Measurements from ENCODE around the gene GPATCH8. TPM values are rescaled to one million over a fixed set of nuclear protein-coding genes. Genes with fewer than 3 reads are reported as not detected.

Gene GPATCH8
- total and polyA plus RNA-seq, 2 of the 8 experiments (the other 6 are each of a cell fraction or from before 2014, with no cell fraction given), result 20.5 to 58.1 TPM

DNA sequence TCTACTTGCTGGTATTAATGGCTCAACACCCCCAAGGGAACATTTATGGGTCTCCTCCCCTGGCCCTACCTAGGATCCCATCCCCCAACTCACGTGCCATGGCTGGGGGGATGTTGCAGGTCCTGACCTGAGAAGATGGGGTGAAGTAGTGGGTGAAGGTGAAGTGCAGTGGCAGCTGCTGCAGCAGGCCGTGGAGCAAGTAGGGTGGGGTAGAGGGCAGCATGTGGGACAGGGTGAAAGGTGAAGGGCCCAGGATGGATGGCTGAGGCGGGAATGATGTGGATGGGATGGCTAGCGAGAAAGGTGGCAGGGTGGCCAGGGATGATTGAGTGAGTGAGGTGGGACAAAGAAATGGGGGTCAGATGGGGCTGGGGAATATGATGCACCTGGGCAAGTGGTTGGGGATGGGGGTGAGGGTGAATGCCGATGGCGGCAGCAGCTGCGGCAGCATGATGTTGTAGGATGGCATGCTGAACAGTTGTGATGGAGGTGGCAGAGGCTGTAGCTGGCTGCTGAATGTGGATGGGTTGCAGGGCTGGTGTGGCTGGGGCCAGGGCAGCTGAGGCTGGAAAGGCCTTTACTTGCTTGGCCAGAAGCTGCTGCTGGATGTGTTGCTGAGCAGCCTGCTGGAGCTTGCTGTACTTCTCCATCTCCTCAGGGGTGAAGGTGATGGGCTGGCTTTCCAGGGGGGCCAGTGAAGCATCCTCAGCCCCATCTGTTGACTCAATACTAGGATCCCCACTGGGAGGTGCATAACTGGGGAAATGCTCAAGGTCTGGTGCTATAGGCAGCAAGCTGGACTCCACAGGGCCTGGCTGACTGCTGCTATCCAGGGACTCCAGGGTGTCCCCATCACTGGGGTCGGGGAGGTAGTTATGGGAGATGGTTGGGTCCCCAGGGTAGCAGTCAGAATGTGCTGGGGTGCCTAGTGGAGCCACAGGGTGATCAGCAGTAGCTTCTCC is 105.4 kb downstream of the GPATCH8 start:
- H3K27ac ChIP-seq (ENCODE audit: low read depth, low read length), result no peak overlapping the region
- POLR2A ChIA-PET (ENCODE audit: partially characterized antibody), result interaction anchor here (1.1 kb wide), 1 partner anchor 12 kb away, joined by 3 read pairs; no protein-coding TSS in a partner anchor

More for the DNA sequence above, 105.4 kb downstream of the GPATCH8 start:
- DNase-seq (ENCODE audit: low read depth in 1 of 2, low spot score in 2 of 2) (peak in 1 of 2 experiments; percentile 29), FAIRE-seq (no peak)
- Histone ChIP-seq H3K9me3 (ENCODE audit: insufficient read depth in 2 of 2, low read depth in 1 of 2, low read length in 1 of 2) (no peaks in the 10 kb centered on the region), H3K4me2 (ENCODE audit: insufficient read depth in 1 of 2, low read depth in 2 of 2, low read length in 2 of 2) (no peak overlapping the region), H3K79me1 (ENCODE audit: low read depth, low read length) (no peaks in the 10 kb centered on the region), H3K4me3 (ENCODE audit: extremely low read depth in 1 of 4, insufficient read depth in 2 of 4, low read depth in 3 of 4, low read length in 4 of 4) (no peak overlapping the region), H4K8ac (ENCODE audit: extremely low read depth, insufficient read depth, low read length) (peak overlapping the region; percentile 47; the same call in 1 of the 2 replicates), H3K56ac (replicated peaks; ENCODE audit: insufficient read length, low read depth, low read length) (no peak overlapping the region), H4K20me1 (replicated peaks in 1 of 2; ENCODE audit: control insufficient read depth in 1 of 2, insufficient read depth in 2 of 2, low read length in 2 of 2) (peaks cover 0 to 2% of the 10 kb centered on the region in 2 experiments), H3K27me3 (replicated peaks in 1 of 4; ENCODE audit: control insufficient read depth in 3 of 4, extremely low read depth in 1 of 4, insufficient read depth in 3 of 4, low read length in 3 of 4) (no peaks in the 10 kb centered on the region), H3K4me1 (replicated peaks in 1 of 4; ENCODE audit: control insufficient read depth in 3 of 4, insufficient read depth in 4 of 4, low read length in 3 of 4) (no peaks in the 10 kb centered on the region), H2AK5ac (ENCODE audit: low read depth, low read length) (no peak overlapping the region), H3K23me2 (ENCODE audit: low read depth, low read length) (no peaks in the 10 kb centered on the region), H3K18ac (ENCODE audit: extremely low read depth, low read length) (no peak overlapping the region), H2BK120ac (replicated peaks; ENCODE audit: low read depth, low read length) (no peak overlapping the region), H3K4ac (replicated peaks; ENCODE audit: insufficient read length, low read depth, low read length) (no peak overlapping the region), H2BK12ac (ENCODE audit: low read depth, low read length) (no peak overlapping the region), H3K23ac (ENCODE audit: insufficient read length) (no peak overlapping the region), H3K36me3 (ENCODE audit: control insufficient read depth in 2 of 4, insufficient read depth in 4 of 4, low read length in 3 of 4) (peaks cover 21 to 42% (median 32%) of the 10 kb centered on the region in 4 experiments; a peak in 7 of 8 replicates), H3K14ac (ENCODE audit: insufficient read length) (no peak overlapping the region), H3K9ac (replicated peaks in 1 of 4; ENCODE audit: extremely low read depth in 1 of 4, low read depth in 3 of 4, low read length in 3 of 4) (no peak overlapping the region), H2BK20ac (ENCODE audit: low read length) (no peak overlapping the region), H2BK5ac (ENCODE audit: low read depth, low read length) (peak overlapping the region; percentile 14; the same call in 1 of the 2 replicates), H2BK15ac (ENCODE audit: low read length) (no peak overlapping the region), H4K5ac (ENCODE audit: insufficient read length, low read depth, low read length) (no peak overlapping the region), H2AFZ (ENCODE audit: low read length) (no peak overlapping the region), H3K79me2 (ENCODE audit: control insufficient read depth in 1 of 2, insufficient read depth in 2 of 2, low read length in 2 of 2) (no peaks in the 10 kb centered on the region), H4K91ac (replicated peaks; ENCODE audit: insufficient read length, low read length) (no peak overlapping the region)
- 89% methylated on average over 8 of the region's 8 CpGs; no CpG with 5 or more reads in 1 of the 2 experiments for WGBS, 2 experiments (ENCODE audit: extremely low coverage in 1 of 2, insufficient coverage in 1 of 2, insufficient read length in 1 of 2, insufficient replicate concordance in 2 of 2, low coverage in 1 of 2, low lambda C conversion rate in 2 of 2, missing lambda C conversion rate in 1 of 2)
- TF ChIP-seq HDAC2 (IDR thresholded peaks at IDR 0.05; ENCODE audit: borderline replicate concordance in 1 of 2, low read depth in 2 of 2, low read length in 2 of 2) (no peak), RXRA (IDR thresholded peaks at IDR 0.05; ENCODE audit: insufficient read depth, low read depth, low read length) (no peak), RNF2 (IDR thresholded peaks at IDR 0.05; ENCODE audit: borderline replicate concordance, low read depth, low read length, missing control alignments, poor library complexity, severe bottlenecking) (no peak)
- CTCF ChIA-PET (ENCODE audit: partially characterized antibody), result interaction anchor here (0.9 to 4.4 kb wide), 7 partner anchors 11 to 236 kb away, joined by 3 to 29 read pairs (median 5); no protein-coding TSS in a partner anchor

All from H1 (cell line).